ENCODE measurements around the gene SLC16A7.

Gene SLC16A7

GRCh38 chr12:59624732-59625460 lies 29.1 kb downstream of the SLC16A7 start:
- DNase-seq (ENCODE audit: low read depth), result no peak

- no peak for DNase-seq (ENCODE audit: low read depth)
Observed at GRCh38 chr12:59626382-59626781, 30.6 kb downstream of the SLC16A7 start.

GRCh38 chr12:59627582-59627981 lies 31.8 kb downstream of the SLC16A7 start:
- no peak for DNase-seq (ENCODE audit: low read depth)

GRCh38 chr12:59629890-59630289 lies 34.1 kb downstream of the SLC16A7 start:
- DNase-seq (ENCODE audit: low read depth), result no peak

- peak; percentile 8 for DNase-seq (ENCODE audit: low read depth)
Observed at GRCh38 chr12:59632408-59632807, 36.6 kb downstream of the SLC16A7 start.

- no peak for DNase-seq (ENCODE audit: low read depth)
Observed at GRCh38 chr12:59634254-59634653, 38.4 kb downstream of the SLC16A7 start.

- DNase-seq (ENCODE audit: low read depth), result no peak
Observed at GRCh38 chr12:59636945-59637691, 41.3 kb downstream of the SLC16A7 start.

- DNase-seq (ENCODE audit: low read depth), result no peak
Observed at GRCh38 chr12:59637692-59638070, 41.9 kb downstream of the SLC16A7 start.

GRCh38 chr12:59643550-59643949 lies 47.7 kb downstream of the SLC16A7 start:
- no peak for DNase-seq (ENCODE audit: low read depth)

GRCh38 chr12:59645242-59645641 lies 49.4 kb downstream of the SLC16A7 start:
- no peak for DNase-seq (ENCODE audit: low read depth)

- DNase-seq (ENCODE audit: low read depth), result no peak
Observed at GRCh38 chr12:59646636-59647035, 50.8 kb downstream of the SLC16A7 start.

- DNase-seq (ENCODE audit: low read depth), result no peak
Observed at GRCh38 chr12:59649203-59649602, 53.4 kb downstream of the SLC16A7 start.

- DNase-seq (ENCODE audit: low read depth), result no peak
Observed at GRCh38 chr12:59650588-59651228, 54.9 kb downstream of the SLC16A7 start.

- DNase-seq (ENCODE audit: low read depth), result no peak
Observed at GRCh38 chr12:59651229-59651920, 55.5 kb downstream of the SLC16A7 start.

GRCh38 chr12:59652130-59652529 lies 56.3 kb downstream of the SLC16A7 start:
- DNase-seq (ENCODE audit: low read depth), result no peak

- no peak for DNase-seq (ENCODE audit: low read depth)
Observed at GRCh38 chr12:59654061-59654460, 58.2 kb downstream of the SLC16A7 start.

GRCh38 chr12:59657266-59657665 lies 61.4 kb downstream of the SLC16A7 start:
- DNase-seq (ENCODE audit: low read depth), result no peak

GRCh38 chr12:59657711-59658110 lies 61.9 kb downstream of the SLC16A7 start:
- no peak for DNase-seq (ENCODE audit: low read depth)

- no peak for DNase-seq (ENCODE audit: low read depth)
Observed at GRCh38 chr12:59660148-59660547, 64.3 kb downstream of the SLC16A7 start.

- DNase-seq (ENCODE audit: low read depth), result no peak
Observed at GRCh38 chr12:59660921-59661597, 65.2 kb downstream of the SLC16A7 start.

GRCh38 chr12:59664495-59664894 lies 68.7 kb downstream of the SLC16A7 start:
- no peak for DNase-seq (ENCODE audit: low read depth)

- no peak for DNase-seq (ENCODE audit: low read depth)
Observed at GRCh38 chr12:59665701-59666100, 69.9 kb downstream of the SLC16A7 start.

Measured in fibroblast of the conjunctiva (primary cell).